Coronary artery (tissue), 2 donors: ENCODE measurements around the gene PKNOX1.
"Not testable (repeated sequence)": the region's sequence is repeated elsewhere in the genome, so short reads cannot be mapped to it uniquely, and the experiment has no call there.

Source experiments
- DNase-seq: peaks from one replicate; pipeline ENCODE4 v3.0.0-alpha.2; 2017; ENCODE audit warnings: low spot score
- H3K27ac ChIP-seq, 2 donors: fragments of 200-600 bp; sonication (generic); one replicate each; pipeline ENCODE4 v1.5.1; 2016 to 2019
- H3K4me3 ChIP-seq: fragments of 200-600 bp; sonication (generic); 2 replicates; pipeline ENCODE4 v1.5.1; 2016; ENCODE audit warnings: mild to moderate bottlenecking, moderate library complexity
- TF ChIP-seq, protein P1 (sequence below): fragments of 200-600 bp; sonication (generic); IDR thresholded peaks from one replicate; pipeline ENCODE4 v1.5.1; 2019; ENCODE audit warnings: antibody characterized with exemption

PKNOX1 gene, protein sequence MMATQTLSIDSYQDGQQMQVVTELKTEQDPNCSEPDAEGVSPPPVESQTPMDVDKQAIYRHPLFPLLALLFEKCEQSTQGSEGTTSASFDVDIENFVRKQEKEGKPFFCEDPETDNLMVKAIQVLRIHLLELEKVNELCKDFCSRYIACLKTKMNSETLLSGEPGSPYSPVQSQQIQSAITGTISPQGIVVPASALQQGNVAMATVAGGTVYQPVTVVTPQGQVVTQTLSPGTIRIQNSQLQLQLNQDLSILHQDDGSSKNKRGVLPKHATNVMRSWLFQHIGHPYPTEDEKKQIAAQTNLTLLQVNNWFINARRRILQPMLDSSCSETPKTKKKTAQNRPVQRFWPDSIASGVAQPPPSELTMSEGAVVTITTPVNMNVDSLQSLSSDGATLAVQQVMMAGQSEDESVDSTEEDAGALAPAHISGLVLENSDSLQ

DNA sequence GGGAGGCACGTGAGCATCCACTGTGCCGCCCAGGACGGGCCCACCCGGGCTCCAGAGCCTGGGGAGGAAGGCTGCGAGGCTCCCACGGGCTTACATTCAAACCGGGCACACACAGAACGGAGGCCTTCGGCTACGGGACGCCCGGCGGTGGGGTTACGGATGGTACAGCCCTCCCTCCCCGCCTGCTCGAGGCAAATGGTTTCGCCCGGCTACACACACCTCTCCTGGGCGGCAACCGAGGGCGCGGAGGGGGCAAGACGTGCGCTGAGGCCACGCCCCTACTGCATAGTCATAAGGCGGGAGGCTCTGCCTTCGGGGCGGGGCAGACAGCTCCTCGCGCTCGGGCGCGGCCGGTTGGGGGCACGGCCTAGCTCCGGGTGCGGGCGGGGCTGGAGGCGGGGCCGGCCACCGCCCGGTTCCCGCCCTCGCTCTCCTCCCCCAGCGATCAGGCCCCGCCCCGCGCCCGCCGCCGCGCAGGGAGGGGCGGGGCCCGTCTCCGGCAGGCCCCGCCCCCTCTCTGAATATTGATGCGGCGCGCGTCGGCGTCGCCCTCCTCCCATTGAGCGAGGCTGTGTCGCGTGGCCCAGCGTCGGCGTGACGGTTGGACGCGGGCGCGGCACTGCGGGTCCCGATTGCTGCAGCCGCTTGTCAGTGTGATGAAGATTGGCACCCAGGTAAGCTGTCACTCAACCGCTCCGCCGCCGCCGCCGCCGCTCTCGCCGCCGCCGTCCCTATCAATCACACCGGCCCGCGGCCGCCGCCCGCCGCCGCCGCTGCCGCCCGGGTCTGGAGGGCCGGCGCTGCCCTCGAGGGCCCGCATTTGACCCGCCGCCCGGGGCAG, at the start of gene PKNOX1:
TSS of gene PKNOX1 (plus strand) at position 572 of the 841 bp plus-strand sequence. CDS start 29,820 bp downstream, outside the sequence.
- H3K27ac ChIP-seq = peak within 1 kb of the TSS; percentile 99 to 100
- peak; percentile 98 for DNase-seq
- TF ChIP-seq, protein P1, sequence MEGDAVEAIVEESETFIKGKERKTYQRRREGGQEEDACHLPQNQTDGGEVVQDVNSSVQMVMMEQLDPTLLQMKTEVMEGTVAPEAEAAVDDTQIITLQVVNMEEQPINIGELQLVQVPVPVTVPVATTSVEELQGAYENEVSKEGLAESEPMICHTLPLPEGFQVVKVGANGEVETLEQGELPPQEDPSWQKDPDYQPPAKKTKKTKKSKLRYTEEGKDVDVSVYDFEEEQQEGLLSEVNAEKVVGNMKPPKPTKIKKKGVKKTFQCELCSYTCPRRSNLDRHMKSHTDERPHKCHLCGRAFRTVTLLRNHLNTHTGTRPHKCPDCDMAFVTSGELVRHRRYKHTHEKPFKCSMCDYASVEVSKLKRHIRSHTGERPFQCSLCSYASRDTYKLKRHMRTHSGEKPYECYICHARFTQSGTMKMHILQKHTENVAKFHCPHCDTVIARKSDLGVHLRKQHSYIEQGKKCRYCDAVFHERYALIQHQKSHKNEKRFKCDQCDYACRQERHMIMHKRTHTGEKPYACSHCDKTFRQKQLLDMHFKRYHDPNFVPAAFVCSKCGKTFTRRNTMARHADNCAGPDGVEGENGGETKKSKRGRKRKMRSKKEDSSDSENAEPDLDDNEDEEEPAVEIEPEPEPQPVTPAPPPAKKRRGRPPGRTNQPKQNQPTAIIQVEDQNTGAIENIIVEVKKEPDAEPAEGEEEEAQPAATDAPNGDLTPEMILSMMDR = no peak

DNA sequence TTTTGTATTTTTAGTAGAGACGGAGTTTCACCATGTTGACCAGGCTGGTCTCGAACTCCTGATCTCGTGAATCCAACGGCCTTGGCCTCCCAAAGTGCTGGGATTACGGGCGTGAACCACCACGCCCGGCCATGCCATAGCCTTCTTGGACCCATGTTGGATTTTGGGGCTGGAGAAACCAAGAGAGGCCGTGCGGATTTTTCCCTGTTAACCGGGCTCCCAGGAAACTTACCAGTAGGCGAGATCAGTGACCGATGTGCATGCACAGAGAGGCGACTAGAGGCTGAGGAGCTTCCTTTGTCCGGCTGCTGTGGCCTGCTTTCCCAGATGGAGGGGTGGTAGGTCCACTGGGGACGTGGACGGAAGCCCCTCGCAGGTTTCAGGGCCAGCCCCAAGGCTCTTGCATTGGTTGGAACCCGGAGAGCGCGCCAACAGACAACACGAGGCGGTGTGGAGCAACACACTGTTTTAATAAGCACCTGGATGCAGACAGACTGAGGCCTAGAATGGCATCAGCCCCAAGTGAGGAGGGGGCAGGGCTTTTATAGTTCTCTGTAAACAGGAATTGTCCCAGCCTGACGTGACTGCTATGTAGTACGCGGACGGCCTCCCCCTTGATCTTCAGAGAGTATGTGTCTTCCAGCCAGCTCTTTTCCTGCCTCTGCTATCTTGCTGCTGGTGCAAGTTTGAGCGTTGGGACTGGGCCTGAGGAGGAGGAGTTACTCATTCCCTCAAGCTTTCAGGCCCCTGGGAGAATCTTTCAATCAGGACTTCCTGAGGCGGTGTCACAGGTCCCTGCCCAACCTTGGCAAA, 49.0 kb upstream of the PKNOX1 start, which contains the start of gene ERVH48-1:
TSS of gene ERVH48-1 (minus strand) at position 517 of the 813 bp plus-strand sequence. CDS start 6,624 bp downstream, outside the sequence.
- Histone ChIP-seq H3K27ac (no peak within 1 kb of the TSS), H3K4me3 (no peak within 1 kb of the TSS)
- TF ChIP-seq, protein P1 = no peak
- no peak for DNase-seq

More for the DNA sequence above, at the start of gene PKNOX1:
- peak within 1 kb of the TSS; percentile 98 for H3K4me3 ChIP-seq

DNA sequence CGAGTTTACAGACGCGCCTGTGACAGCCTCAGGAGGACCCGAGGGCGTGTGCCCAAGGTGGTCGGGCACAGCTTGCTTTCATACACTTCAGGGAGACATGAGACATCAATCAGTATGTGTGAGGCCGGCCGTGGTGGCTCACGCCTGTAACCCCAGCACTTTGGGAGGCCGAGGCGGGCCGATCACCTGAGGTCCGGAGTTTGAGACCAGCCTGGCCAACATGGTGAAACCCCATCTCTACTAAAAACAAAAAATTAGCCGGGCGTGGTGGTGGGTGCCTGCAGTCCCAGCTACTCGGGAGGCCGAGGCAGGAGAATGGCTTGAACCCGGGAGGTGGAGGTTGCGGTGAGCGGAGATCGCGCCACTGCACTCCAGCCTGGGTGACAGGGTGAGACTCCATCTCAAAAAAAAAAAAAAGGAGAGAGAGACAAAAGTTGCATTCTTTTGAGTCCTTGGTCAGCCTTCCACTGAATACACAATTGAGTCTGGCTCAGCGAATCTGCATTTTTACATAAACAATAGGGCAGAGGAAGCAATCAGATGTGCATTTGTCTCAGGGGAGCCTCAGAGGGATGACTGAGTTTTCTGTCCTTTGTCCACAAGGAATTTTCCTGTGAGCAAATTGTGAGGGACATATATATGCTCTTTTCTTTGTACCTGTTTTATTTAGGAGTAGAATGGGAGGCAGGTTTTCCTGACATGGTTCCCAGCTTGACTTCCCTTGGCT, 46.7 kb upstream of the PKNOX1 start:
- H3K27ac ChIP-seq, H3K4me3 ChIP-seq, DNase-seq: not testable (repeated sequence)

DNA sequence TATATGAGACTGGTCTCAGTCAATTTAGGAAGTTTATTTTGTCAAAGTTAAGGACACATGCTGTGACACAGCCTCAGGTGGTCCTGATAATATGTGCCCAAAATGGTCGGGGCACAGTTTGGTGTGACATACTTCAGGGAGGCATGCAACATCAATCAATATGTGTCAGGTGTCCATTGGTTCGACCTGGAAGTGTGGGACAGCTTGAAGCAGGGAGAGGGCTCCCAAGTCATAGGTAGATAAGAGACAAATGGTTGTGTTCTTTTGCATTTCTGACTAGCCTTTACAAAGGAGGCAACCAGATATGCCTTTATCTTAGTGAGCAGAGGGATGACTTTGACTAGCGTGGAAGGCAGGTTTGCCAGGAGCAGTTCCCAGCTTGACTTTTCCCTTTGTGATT, 44.4 kb upstream of the PKNOX1 start:
- no peak for DNase-seq
- TF ChIP-seq, protein P1 = no peak
- Histone ChIP-seq H3K4me3 (no peak overlapping the region), H3K27ac (no peak overlapping the region)

DNA sequence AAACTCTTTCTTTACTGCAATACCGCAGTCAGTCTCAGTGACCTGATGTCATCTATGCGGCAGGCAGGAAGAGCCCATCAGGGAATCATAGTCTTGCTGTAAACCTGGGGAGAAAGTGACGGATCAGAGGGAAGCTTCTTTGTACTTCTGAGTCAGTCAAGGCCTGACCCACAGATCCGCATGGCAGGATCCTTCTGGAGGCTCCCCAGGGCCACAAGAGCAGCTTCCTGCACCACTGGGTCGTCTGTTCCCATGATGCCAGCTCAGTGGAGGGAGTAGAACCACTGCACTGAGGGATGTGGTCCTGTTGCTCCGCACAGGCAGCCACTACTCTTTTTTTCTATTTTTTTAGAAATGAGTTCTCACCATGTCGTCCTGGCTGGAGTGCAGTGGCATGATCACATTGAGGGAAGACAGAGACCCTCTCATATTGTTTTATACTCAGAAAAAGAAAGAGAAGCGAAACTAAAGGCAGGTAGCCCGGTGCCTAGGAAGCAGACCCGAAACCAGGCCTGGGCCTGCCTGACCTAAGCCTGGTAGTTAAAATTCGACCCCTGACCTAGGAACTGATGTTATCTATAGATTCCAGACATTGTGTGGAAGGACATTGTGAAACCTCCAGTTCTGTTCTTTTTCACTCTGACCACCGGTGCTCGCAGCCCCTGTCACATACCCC, 42.7 kb upstream of the PKNOX1 start:
- TF ChIP-seq, protein P1 = no peak
- Histone ChIP-seq H3K27ac (no peak overlapping the region), H3K4me3 (no peak overlapping the region)
- DNase-seq = no peak

DNA sequence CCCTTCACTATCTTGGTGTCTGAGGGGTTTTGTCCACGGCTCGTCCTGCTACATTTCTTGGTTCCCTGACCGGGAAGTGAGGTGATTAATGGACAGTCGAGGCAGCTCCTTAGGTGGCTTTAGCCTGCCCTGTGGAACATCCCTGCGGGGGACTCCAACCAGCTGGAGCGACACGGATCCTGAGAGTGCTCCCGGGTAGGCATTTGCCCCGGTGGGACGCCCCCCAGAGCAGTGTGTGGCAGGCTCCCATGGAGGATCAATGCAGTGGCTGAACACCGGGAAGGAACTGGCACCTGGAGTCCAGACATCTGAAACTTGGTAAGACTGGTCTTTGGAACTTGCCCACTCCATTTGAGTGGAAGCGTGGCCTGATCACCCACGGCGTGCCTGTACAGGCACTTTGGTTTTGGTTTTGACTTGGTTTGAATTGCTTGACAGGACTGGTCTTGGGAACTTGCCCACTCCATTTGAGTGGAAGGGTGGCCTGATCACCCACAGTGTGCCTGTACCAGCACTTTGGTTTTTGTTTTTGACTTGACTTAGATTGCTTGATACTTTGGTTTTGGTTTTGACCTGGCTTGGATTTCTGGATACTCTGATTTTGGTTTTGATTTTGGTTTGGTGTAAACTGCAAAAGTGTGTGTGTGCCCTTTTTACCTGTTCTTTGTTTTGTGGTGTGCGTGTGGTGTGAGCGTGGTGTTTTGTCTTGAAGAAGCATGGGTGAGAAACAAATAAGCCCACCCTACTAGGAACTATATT, 41.8 kb upstream of the PKNOX1 start:
- H3K4me3 ChIP-seq, DNase-seq, H3K27ac ChIP-seq: not testable (repeated sequence)

DNA sequence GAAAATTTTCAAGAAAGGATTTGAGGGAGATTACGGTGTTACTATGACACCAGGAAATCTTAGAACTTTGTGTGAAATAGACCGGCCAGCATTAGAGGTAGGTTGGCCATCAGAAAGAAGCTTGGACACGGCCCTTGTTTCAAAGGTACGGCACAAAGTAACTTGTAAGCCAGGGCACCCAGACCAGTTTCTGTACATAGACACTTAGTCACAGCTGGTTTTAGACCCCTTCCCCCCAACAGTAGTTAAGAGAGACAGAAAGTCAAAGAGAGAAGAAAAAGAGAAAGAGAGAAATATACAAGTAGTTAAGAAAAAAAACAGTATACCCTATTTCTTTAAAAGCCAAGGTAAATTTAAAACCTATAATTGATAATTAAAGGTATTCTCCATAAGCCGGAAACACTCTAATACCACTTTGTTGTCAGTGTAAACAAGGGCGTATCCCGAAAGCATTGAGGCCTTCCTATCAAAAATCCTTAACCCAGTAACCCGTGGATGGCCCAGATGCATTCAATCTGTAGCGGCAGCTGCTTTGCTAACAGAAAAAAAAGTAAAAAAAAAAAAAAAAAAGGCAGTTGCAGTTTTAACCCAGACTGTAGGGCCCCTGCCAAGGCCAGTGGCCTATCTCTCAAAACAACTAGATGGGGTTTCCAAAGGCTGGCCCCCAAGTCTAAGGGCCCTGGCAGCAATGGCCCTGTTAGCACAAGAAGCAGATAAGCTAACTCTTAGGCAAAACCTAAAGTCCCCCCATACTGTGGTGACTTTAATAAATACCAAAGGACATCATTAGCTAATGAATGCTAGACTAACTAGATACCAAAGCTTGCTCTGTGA, 41.0 kb upstream of the PKNOX1 start:
- not testable (repeated sequence) for H3K4me3 ChIP-seq, H3K27ac ChIP-seq, DNase-seq

DNA sequence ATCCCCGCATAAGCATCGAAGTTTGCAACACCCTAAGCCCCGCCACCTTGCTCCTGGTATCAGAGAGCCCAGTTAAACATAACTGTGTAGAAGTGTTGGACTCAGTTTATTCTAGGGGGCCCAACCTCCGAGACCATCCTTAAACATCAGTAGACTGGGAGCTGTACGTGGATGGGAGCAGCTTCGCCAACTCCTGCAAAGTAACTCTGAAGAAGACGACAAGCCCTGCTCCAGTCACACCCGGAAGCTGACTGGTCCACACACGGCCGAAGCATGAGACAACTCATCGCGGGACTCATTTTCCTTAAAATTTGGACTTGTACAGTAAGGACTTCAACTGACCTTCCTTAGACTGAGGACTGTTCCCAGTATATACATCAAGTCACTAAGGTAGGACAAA, 40.4 kb upstream of the PKNOX1 start:
- not testable (repeated sequence) for DNase-seq, H3K4me3 ChIP-seq, H3K27ac ChIP-seq

DNA sequence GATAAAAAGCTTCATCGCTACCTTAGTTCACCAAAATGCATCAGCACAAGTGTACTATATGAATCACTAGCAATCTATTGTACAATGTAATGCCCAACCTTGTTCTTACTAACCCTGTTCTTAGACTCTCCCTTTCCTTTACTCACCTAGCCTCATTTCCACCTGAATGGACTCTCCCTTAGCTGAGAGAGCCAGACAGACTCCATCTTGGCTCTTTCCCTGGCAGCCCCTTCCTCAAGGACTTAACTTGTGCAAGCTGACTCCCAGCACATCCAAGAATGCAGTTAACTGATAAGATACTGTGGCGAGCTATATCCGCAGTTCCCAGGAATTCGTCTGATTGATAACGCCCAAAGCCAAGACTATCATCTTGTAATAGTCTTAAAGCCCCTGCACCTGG, 38.0 kb upstream of the PKNOX1 start:
- not testable (repeated sequence) for H3K4me3 ChIP-seq, DNase-seq, H3K27ac ChIP-seq
